BE2C (cell line): ENCODE data around the gene SLC36A1.

Experiments used
- DNase-seq: peaks from one replicate; pipeline ENCODE4 v3.0.0-alpha.2; 2020
- H3K27me3 ChIP-seq: fragments of 250-450 bp; sonication (Bioruptor Pico); 2 replicates; pipeline ENCODE4 v1.5.1; 2020; ENCODE audit warnings: mild to moderate bottlenecking
- H3K36me3 ChIP-seq: fragments of 250-450 bp; sonication (Bioruptor Pico); 2 replicates; pipeline ENCODE4 v1.5.1; 2020; ENCODE audit warnings: mild to moderate bottlenecking
- H3K4me1 ChIP-seq: fragments of 250-450 bp; sonication (Bioruptor Pico); 2 replicates; pipeline ENCODE4 v1.5.1; 2020
- H3K4me3 ChIP-seq: 2 replicates; pipeline ENCODE4 v1.5.1; 2011; ENCODE audit warnings: low read depth, low read length
- H3K9me3 ChIP-seq: fragments of 250-450 bp; sonication (Bioruptor Pico); 2 replicates; pipeline ENCODE4 v1.5.1; 2020
- TF ChIP-seq, protein P1 (sequence below): IDR thresholded peaks from 2 replicates; pipeline ENCODE4 v1.5.1; 2012; ENCODE audit warnings: mild to moderate bottlenecking, low read depth, low read length

SLC36A1 gene

DNA sequence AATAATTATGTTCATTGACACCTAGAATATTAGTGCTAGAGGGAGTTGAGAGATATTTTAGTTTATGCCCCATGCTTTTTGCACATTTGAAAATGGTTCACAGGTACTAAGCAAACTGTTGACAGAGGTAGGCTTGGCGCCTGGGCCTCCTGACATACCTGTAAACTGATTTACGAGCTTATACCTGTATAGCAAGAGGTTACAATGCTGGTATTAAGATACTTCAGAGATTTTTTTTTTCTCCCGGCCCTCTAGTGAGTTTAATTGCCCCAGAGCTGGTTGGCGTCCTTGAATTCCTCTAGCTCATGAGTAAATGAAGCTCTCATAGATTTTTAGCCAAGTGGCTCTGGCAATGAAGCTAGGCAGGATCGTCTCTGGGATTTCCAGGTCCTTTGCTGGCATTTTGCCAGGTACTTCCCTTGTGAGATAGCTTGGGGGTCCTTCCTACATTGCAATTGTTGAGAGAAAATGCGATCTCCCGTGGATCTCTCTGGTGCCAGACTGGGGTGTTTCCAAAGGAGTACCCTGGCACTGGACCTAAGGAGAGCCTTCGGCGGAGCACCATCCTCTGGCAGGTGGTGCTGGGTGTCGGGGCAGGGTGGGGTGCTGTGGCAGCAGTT, 9.0 kb downstream of the SLC36A1 start:
- TF ChIP-seq, protein P1, sequence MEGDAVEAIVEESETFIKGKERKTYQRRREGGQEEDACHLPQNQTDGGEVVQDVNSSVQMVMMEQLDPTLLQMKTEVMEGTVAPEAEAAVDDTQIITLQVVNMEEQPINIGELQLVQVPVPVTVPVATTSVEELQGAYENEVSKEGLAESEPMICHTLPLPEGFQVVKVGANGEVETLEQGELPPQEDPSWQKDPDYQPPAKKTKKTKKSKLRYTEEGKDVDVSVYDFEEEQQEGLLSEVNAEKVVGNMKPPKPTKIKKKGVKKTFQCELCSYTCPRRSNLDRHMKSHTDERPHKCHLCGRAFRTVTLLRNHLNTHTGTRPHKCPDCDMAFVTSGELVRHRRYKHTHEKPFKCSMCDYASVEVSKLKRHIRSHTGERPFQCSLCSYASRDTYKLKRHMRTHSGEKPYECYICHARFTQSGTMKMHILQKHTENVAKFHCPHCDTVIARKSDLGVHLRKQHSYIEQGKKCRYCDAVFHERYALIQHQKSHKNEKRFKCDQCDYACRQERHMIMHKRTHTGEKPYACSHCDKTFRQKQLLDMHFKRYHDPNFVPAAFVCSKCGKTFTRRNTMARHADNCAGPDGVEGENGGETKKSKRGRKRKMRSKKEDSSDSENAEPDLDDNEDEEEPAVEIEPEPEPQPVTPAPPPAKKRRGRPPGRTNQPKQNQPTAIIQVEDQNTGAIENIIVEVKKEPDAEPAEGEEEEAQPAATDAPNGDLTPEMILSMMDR, result no peak
- no peaks in the 10 kb centered on the region for H3K27me3 ChIP-seq
- H3K4me3 ChIP-seq, result no peak overlapping the region
- no peaks in the 10 kb centered on the region for H3K9me3 ChIP-seq
- no peaks in the 10 kb centered on the region; the same call in 1 of the 2 replicates for H3K36me3 ChIP-seq
- H3K4me1 ChIP-seq, result peaks cover 3% of the 10 kb centered on the region; the same call in 1 of the 2 replicates
- DNase-seq, result peak; percentile 15

- DNase-seq, result no peak
- TF ChIP-seq, protein P1, result no peak
- Histone ChIP-seq H3K36me3 (no peaks in the 10 kb centered on the region; the same call in 1 of the 2 replicates), H3K4me1 (peaks cover 3% of the 10 kb centered on the region; the same call in 1 of the 2 replicates), H3K27me3 (no peaks in the 10 kb centered on the region), H3K9me3 (no peaks in the 10 kb centered on the region), H3K4me3 (no peak overlapping the region)
Observed at GRCh38 chr5:151458314-151458713, 10.9 kb downstream of the SLC36A1 start.

- no peak for DNase-seq
- TF ChIP-seq, protein P1, result no peak
- no peaks in the 10 kb centered on the region for H3K27me3 ChIP-seq
- H3K36me3 ChIP-seq, result no peaks in the 10 kb centered on the region; the same call in 1 of the 2 replicates
- no peak overlapping the region for H3K4me3 ChIP-seq
- no peaks in the 10 kb centered on the region for H3K9me3 ChIP-seq
- no peaks in the 10 kb centered on the region for H3K4me1 ChIP-seq
Observed at GRCh38 chr5:151459680-151460324, 12.4 kb downstream of the SLC36A1 start.

GRCh38 chr5:151461312-151461711, 13.9 kb downstream of the SLC36A1 start:
- Histone ChIP-seq H3K4me1 (no peaks in the 10 kb centered on the region), H3K9me3 (no peaks in the 10 kb centered on the region), H3K27me3 (no peaks in the 10 kb centered on the region; the same call in 1 of the 2 replicates), H3K4me3 (no peak overlapping the region), H3K36me3 (no peaks in the 10 kb centered on the region; the same call in 1 of the 2 replicates)
- TF ChIP-seq, protein P1, result no peak
- DNase-seq, result no peak

GRCh38 chr5:151463137-151464029, 16.0 kb downstream of the SLC36A1 start:
- DNase-seq, result peak; percentile 19
- H3K4me1 ChIP-seq, result no peaks in the 10 kb centered on the region
- TF ChIP-seq, protein P1, result peak; percentile 66

More at GRCh38 chr5:151463137-151464029, 16.0 kb downstream of the SLC36A1 start:
- no peak overlapping the region for H3K4me3 ChIP-seq
- no peaks in the 10 kb centered on the region; the same call in 1 of the 2 replicates for H3K9me3 ChIP-seq
- H3K27me3 ChIP-seq, result no peaks in the 10 kb centered on the region; the same call in 1 of the 2 replicates
- H3K36me3 ChIP-seq, result peaks cover 4% of the 10 kb centered on the region; the same call in 1 of the 2 replicates
